HG03139 (cell line): Measurements from ENCODE around the gene ANKH.
A peak's percentile ranks its signal among the peaks of the same experiment; 100 is the strongest.

ENCODE experiments used
- ATAC-seq: cut with Tn5 transposase; IDR thresholded peaks from one replicate; pipeline ENCODE4 v1.9.1; 2021; ENCODE audit not compliant: unreplicated experiment

ANKH gene

DNA sequence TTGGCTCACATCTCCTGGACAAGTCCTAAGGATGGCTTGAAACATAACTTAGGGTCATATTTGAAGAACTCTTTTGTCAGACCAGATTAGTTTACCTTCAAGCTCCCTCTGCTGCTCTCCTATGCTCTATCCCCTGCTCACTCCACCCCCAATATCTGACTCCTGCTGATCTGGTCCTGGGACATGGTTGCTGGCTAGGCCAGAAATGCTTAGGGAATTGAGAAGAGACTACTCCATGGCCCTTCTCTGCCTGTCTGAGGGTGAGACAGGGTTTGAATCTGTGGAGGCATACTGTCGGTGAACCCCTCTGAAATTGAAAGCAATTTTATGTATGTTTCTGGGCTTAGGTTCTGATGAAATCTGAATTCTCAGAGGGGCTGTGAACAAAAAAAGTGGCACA is 203.8 kb downstream of the ANKH start:
- ATAC-seq = no peak

DNA sequence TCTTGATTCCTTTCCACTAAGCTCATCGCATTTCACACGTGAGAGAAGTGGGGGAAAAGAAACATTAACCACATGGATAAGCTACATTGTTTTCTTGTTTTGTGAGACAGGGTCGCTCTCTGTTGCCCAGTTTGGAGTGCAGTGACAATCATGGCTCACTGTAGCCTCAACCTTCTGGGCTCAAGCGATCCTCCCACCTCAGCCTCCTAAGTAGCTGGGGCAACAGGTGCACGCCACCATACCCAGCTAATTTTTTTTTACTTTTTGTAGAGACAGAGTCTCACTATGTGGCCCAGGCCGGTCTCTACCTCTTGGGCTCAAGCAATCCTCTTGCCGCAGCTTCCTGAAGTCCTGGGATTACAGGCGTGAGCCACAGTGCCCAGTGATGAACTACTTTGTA is 204.3 kb downstream of the ANKH start:
- ATAC-seq = no peak

DNA sequence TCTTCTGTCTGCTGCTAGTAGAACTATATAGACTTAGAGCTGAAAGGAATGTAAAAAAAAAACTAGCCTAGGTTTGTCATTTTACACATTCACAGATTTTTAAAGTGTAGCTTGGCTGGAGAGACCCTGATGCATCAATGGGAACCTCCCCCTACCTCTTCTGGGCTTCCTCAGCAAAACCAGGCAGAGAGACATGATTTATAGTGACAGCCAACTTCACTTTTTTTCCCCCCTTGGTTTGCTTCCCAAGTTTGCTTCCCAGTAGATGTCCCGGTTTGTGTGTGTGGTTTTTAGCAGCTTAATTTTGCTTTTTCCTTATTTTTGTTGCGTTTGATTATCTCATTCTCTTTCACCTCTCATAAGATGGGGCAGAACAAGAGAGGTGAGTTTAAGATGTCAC is 205.2 kb downstream of the ANKH start:
- ATAC-seq = no peak

DNA sequence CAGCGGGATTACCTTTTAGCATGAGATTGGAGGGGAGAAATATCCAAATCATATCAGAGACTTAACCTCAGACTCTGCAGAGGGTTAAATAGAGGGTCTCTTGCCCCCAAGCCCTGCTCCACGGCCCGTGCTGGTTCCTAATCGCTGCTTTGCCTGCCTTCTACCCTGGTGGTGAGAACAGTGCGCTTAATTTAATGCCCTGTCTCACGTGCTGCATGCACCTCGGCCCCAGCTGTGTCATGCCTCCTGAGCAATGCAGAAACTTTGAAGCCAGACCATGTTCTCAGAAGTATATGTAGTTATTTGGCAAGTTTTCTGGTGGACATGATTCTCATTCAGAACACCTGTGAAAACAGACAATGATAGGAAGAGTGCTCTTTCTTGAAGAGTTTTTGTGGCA is 205.6 kb downstream of the ANKH start:
- peak; percentile 29 for ATAC-seq

DNA sequence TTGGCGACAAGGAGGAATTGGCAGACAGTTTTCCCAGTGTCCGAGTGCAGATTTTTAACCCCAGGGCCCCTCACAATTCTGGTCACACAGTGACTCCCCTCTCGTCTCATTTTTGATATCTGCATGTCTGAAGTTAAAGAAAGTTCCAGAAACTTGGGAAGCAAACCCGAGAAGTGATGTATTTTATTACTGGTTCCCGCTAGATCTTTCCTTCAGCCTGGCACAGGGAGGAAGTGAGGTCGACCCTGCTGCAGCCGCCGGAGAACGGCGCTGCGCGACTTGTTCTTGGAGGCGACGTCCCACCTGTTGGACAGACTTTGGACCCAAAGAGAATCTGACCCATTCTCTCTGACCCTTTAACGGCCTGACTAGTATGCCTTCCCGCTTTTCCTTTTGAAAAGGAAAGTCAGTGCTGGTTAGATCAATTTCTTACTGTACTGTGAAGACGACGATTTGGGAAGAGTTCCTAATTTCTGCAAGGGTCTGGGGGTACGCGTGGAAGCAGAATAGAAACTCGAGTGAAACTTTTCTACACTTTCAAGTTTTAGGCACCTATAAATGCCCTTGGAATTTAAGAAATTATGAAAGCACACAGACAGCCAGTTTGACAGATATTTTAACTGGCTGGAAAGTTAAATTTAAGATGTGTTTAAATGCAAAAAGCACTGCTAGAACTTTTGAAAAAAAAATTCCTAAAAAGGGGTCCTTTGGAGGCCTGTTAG is 206.3 kb downstream of the ANKH start:
- no peak for ATAC-seq

DNA sequence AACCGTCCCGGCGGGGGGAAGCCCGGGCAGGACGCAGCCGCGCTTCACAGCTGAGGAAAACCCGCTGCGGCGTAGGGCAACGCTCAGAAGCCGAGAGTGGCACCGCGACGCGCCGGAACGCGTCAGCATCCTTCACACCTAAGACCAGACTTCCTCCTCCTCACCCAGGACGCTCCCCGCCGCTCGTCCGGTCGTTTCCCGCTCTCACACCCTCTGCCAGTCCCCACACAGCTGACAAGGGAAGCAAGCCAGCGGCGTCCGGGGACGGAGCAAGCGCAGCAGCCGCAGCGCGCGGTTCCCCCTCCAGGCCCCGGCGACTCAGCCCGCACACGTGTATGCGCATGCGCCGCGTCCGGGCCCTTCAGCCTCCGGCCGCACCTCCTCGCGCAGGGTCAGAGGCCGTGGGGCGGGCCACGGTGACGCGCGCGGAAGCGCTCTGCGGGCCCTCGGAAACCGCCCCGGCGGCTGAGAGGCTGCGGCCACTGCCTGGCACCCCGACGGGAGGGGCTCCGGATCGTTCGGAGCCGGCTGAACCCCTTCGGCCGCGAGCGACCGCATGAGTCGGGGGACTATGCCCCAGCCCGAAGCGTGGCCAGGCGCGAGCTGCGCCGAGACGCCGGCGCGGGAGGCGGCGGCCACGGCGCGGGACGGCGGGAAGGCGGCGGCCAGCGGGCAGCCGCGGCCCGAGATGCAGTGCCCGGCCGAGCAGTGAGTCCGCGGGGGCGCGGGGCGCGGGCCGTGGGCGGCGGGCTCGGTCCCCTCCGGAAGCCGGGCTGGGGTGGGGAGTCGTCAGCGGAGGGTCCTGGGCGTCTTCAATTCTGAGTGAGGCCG is 207.1 kb downstream of the ANKH start, which contains the start of gene OTULIN:
TSS of gene OTULIN (plus strand) at position 449 of the 831 bp plus-strand sequence. CDS start at position 557, 108 bp downstream.
- ATAC-seq = peak; percentile 61

DNA sequence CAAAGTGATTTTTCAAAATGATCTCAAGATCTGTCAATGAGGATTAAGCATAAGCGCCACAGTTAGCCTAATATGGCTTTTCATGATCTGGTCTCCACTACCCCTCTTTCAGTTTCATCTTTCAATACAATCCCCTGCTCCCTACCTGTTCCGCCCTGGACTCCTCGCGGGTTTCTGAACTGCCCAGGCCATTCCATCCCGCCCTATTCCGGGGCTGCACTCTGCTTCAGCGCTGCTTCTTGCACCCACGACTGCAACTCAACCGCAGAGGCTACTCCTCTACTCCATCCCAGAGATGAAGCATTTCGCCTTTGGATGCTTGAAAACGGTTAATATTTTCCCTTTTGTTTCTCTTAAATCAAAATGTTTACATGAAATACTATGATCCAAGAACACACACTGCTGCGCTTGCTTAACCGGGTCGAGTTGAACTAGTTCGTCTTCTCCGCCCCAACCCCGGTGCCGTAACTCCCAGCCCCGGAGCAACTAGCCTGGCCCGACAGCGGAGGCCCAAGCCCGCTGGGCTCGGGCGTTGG is 207.8 kb downstream of the ANKH start:
- ATAC-seq = no peak

DNA sequence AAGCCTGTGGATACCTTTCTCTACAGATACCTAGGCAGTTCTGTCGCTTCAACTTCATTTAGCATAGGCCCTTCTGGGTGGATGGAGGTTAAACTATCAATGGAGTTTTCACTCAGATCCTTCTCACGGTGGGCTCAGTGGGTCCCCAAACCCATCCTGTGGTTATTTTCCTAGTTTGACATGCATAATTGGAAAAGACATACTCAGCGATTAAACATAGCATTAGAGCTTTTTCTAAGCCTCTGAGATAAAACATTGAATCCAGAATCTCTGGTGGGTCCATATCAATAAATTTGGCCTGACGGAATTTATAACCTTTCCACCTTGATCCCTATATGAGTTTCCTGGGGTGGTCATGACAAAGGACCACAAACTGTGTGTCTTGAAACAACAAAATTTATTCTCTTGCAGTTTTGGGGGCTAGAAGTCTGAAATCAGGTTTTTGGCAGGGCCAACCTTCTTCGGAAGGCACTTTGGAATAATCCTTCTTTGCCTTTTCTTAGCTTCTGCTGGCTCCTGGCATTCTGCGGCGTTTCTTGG is 208.8 kb downstream of the ANKH start:
- ATAC-seq = no peak

DNA sequence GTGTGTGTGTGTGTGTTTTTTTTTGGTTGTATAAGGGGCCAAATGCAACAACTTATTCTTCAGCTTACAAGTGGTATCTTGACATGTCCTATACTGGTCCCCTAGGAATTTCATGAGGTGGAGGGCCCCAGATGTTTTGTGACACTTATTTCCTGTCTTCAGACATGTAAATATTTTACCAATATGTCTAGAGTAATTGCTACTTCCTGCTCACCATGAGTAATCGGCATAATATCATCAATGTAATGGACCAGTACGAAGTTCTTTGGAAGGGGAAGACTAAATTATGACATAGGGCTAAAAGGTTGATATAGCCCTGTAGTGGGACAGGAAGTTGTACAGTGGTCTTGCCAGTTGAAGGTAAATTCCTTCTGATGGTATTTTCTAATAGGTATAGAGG is 210.7 kb downstream of the ANKH start:
- ATAC-seq = no peak

DNA sequence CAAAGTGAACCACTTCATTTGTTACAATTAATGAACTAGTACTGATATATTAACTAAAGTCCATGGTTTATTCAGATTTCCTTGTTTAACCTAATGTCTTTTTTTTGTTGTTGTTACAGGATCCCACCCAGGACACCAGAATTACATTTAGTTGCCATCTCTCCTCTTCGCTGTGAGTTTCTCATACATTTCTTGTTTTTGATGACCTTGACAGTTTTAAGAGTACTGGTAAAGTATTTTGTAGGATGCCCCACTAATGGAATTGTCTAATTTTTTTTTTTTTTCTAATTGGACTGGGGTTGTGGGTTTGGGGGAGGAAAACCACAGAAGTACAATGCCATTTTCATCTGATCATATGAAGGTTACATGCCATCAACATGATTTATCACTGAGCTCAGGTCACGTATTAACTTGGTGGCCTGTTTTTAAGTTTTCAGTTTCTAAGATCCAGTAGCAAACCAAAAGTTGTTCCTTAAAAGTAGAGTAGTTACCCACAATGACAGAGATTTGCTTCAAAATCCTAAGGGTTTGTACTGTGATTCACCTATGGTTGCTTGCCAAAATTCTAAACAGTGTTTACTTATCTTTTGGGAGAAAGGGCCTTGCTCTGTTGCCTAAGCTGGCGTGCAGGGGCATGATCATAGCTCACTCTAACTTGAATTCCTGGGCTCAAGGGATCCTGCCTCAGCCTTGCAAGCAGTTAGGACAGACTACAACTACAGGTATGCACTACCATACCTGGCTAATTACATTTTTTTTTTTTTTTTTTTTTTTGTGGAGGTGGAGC is 211.6 kb downstream of the ANKH start:
- ATAC-seq = no peak

DNA sequence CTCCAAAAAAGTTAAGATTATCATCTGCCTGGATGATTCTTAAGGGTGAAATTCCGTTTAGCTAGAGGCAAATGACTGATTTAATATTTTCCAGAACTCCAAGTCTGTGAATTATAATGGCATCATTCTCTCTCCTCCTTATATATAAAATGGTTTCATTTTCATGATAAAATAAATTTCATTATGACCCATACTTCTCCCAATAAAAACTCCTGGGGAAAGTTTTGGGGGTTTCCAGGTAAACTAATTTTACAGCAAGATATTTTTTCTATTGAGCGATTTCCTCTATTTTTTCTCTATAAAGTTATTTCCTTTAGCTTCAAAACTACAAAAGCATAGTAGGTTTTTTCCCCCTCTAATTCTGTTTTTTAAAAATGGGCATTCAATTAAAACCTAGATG is 214.7 kb downstream of the ANKH start:
- no peak for ATAC-seq

DNA sequence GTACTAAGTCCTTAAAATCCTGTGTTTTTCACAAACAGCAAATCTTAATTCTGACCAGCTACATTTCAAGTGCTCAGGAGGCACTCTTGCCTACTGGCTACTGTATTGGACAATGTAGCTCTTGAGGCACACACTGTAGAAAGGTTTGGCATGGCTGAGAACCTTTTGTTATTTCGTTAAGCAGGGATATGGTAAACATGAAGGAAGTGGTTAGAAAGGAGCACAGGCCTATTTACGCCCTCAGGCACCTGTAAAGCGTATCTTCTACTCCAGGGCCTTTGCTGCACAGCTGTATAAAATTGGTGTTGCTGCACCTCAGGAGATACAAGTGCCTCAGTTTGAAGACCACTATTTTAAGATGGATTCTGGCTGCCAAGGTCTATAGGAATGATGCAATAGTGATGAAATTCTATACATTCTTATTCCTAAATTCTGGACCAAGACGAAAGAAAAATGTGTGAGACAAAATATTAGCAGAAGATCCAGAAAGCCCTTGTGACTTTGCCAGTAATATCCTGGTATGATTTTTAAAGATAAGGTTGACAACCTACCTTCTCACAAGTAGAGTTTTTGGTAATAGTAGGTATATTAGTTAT is 216.3 kb downstream of the ANKH start:
- no peak for ATAC-seq
